ELR (cell line): ENCODE measurements around the gene TAP1.

ENCODE experiments used
- DNase-seq: peaks from one replicate; pipeline ENCODE4 v3.0.0-alpha.2; 2015; ENCODE audit warnings: low read depth

TAP1 gene

GRCh38 chr6:32803416-32803815 lies 50.1 kb downstream of the TAP1 start:
- DNase-seq, result no peak

DNA sequence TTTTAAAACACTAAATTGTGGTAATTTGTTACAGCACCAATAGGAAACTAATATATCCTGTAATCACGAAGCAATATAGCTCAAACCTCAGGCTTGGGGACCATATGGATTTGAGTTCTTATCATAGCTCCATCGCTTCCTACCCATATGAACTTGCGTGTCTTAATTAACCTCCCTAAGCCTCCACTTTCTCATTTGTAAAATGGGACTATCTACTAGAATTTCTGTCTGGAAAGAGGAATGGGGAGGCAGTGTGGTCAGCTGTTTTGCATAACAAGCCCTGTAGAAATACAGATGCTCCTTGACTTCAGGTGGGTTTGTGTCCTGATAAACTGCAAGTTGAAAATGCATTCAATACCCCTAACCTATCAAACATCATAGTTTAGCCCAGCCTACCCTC lies 53.8 kb downstream of the TAP1 start:
- no peak for DNase-seq

DNA sequence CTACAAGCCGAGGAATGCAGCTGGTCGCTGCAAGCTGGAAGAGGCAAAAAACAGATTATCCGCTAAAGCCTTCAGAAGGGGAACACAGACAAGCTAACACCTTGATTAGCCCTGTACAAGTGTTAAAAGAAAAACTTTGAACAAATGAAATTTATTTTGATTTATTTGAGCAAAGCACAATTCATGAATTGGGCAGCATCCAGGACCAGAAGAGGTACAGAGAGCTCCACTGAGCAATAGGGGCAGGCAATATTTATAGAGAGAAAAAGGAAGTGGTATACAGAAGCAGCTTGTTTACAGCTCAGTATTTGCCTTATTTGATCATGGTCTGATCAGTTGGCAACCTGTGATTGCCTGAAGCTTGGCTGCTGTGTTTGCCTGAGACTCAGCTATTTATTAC lies 54.3 kb downstream of the TAP1 start:
- DNase-seq, result no peak

DNA sequence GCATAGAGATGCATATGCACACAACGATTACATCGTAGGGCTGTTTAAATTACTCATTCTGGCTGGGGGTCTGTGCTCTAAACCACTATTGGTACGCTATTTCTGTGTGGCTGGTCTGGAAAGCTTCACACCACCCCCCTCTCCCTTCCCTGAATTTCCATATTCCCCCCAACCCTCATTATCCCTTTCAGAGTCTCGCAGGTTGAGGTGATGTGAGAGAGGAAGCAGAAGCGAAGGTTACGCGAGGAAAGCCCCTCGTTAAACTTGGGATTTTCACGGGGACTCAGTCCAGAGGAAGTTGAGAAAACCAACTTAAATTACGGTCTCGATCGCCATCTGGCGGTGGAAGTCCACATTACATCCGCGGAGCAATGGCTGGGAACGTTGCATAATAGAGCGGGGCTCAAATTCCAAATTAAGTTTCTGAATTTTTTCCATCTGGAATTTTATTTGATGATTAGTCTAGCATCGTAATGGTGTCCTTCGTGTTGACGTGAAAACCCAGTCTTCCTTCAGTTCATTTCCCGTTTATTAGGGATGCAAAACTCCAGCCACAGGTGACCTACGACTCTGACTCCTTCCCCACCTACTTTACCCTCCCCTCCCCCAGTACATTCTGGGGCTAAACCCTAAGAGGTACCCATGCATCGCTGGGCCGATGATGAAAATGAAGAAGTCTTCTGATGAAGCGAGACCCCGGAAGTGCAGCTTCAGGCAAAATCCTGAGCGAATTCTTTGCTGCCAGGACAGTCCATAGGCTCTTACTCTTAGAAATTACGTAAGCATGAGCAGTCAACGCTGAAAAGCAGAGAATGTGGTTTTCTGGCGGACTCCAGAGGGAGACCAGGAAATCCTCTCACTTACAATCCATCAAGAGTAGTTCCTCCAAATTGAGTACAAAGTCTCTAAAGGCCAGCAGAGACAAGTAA lies 56.4 kb downstream of the TAP1 start:
- peak; percentile 75 for DNase-seq
